ENCODE data around the gene ANP32B.
"Not testable (repeated sequence)": the region's sequence is repeated elsewhere in the genome, so short reads cannot be mapped to it uniquely, and the experiment has no call there.

Gene ANP32B

GRCh38 chr9:97964901-97965300 lies 18.2 kb upstream of the ANP32B start:
- DNase-seq: no peak

GRCh38 chr9:97966493-97966892 lies 16.6 kb upstream of the ANP32B start:
- DNase-seq: no peak

- no peak for DNase-seq
These were observed 14.1 kb upstream of the ANP32B start for GRCh38 chr9:97969014-97969413.

GRCh38 chr9:97970165-97970564 lies 13.0 kb upstream of the ANP32B start:
- DNase-seq: no peak

GRCh38 chr9:97972753-97973152 lies 10.4 kb upstream of the ANP32B start:
- DNase-seq: no peak

- no peak for DNase-seq
These were observed 7.8 kb upstream of the ANP32B start for GRCh38 chr9:97975376-97975775.

GRCh38 chr9:97976633-97977032 lies 6.5 kb upstream of the ANP32B start:
- not testable (repeated sequence) for DNase-seq

GRCh38 chr9:97978371-97979130 lies 4.6 kb upstream of the ANP32B start:
- no peak for DNase-seq

- DNase-seq: no peak
These were observed 3.2 kb upstream of the ANP32B start for GRCh38 chr9:97979788-97980478.

GRCh38 chr9:97980479-97980803 lies 2.7 kb upstream of the ANP32B start:
- peak; percentile 62 for DNase-seq

GRCh38 chr9:97980918-97981845 lies 2.0 kb upstream of the ANP32B start:
- DNase-seq: peak; percentile 52

GRCh38 chr9:97981846-97982682 lies 1.1 kb upstream of the ANP32B start:
- no peak for DNase-seq

GRCh38 chr9:97983589-97984187 lies 547 bp downstream of the ANP32B start:
- DNase-seq: peak; percentile 69

GRCh38 chr9:97984188-97985057 lies 1.3 kb downstream of the ANP32B start:
- DNase-seq: peak; percentile 86

- DNase-seq: peak; percentile 57
These were observed 2.1 kb downstream of the ANP32B start for GRCh38 chr9:97985058-97985861.

- no peak for DNase-seq
These were observed 4.3 kb downstream of the ANP32B start for GRCh38 chr9:97987487-97987886.

GRCh38 chr9:97990259-97990658 lies 7.1 kb downstream of the ANP32B start:
- no peak for DNase-seq

- DNase-seq: no peak
These were observed 8.7 kb downstream of the ANP32B start for GRCh38 chr9:97991818-97992217.

- no peak for DNase-seq
These were observed 9.1 kb downstream of the ANP32B start for GRCh38 chr9:97992219-97992618.

GRCh38 chr9:97993000-97993399 lies 9.9 kb downstream of the ANP32B start:
- DNase-seq: no peak
